ENCODE measurements around the gene HIPK2. TPM values are rescaled to one million over a fixed set of nuclear protein-coding genes. Genes with fewer than 3 reads are reported as not detected.

Gene HIPK2
- total and polyA plus RNA-seq, 2 donors (not counting 3 experiments of a cell fraction or from before 2014, with no cell fraction given) = 9.0 to 43.8 TPM

DNA sequence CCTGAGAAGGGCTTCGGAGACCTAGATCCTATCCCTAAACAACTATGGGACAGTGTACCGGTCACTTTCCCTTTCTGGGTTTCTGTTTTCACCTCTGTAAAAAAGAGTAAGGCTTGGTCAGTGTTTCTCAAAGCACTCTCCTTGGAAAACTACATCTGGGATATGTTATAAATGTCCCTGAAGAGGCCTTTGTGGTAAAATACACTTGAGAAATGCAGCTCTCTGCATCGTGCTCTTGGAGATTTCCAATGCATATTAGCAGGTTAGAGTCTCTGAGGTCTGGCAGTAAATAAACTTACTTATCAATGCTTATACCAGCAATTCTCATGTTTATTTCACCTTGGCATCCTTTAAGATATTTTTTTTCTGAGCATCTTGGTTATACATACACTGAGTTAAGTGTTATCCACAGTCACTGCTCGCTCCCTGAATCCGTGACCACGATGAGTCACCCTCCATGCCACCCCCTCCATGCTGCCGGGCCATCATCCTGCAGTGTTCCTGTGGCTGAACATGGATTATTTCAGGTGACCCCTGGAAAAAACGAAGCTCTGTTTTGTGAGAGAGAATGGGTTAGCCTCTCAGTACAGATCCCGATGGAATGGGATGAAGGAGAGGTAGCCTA is 48.0 kb upstream of the HIPK2 start:
- dilution Hi-C loops (cut with MboI; ENCODE audit: extremely low pct_ligation_motif_present, low sequenced_read_pairs) = no loop called here
- DNase-seq (ENCODE audit: low read depth, low spot score) (no peak), FAIRE-seq (peak; percentile 57)
- Histone ChIP-seq H3K27me3 (ENCODE audit: control insufficient read depth in 2 of 2, insufficient read depth in 2 of 2, low read length in 2 of 2) (peaks cover 6 to 19% of the 10 kb centered on the region in 2 experiments), H4K20me1 (replicated peaks; ENCODE audit: control insufficient read depth, extremely low read depth, insufficient read depth, low read length) (no peaks in the 10 kb centered on the region), H3K27ac (ENCODE audit: insufficient read depth, low read depth, low read length) (no peak overlapping the region), H3K79me2 (ENCODE audit: control insufficient read depth, insufficient read depth, low read length) (no peaks in the 10 kb centered on the region), H3K36me3 (ENCODE audit: control insufficient read depth in 2 of 2, extremely low read depth in 1 of 2, insufficient read depth in 2 of 2, low read length in 2 of 2) (no peaks in the 10 kb centered on the region), H3K9me1 (replicated peaks; ENCODE audit: control insufficient read depth, extremely low read depth, insufficient read depth, low read length) (no peaks in the 10 kb centered on the region), H3K4me1 (ENCODE audit: control insufficient read depth, extremely low read depth, insufficient read depth, low read length) (peaks cover 12% of the 10 kb centered on the region), H3K9me3 (replicated peaks; ENCODE audit: control insufficient read depth, insufficient read depth, low read length) (no peaks in the 10 kb centered on the region), H3K9ac (replicated peaks; ENCODE audit: extremely low read depth, insufficient read depth, low read length) (no peak overlapping the region), H2AFZ (ENCODE audit: low read depth, low read length) (no peak overlapping the region), H3K4me3 (replicated peaks in 1 of 3; ENCODE audit: insufficient read depth in 1 of 3, low read depth in 1 of 3, low read length in 3 of 3) (no peak overlapping the region), H3K4me2 (ENCODE audit: insufficient read depth, low read length) (no peak overlapping the region)
- peak; percentile 28 for TF ChIP-seq JUN (IDR thresholded peaks at IDR 0.05; ENCODE audit: borderline replicate concordance, insufficient read depth, insufficient read length, low read depth)
- TF ChIP-seq POLR2A (IDR thresholded peaks at IDR 0.05; ENCODE audit: low read depth, low read length) = no peak
- CTCF ChIA-PET = interaction anchor here (1.0 kb wide), 1 partner anchor 180 kb away, joined by 3 read pairs; no protein-coding TSS in a partner anchor
- intact Hi-C loops (cut with micrococcal nuclease) = loop anchor here (2.0 kb wide), 1 partner anchor 179 kb away; no protein-coding TSS in a partner anchor
- POLR2A ChIA-PET = no interaction called here
- no TSS peak for BruUV-seq (replicated peaks)

DNA sequence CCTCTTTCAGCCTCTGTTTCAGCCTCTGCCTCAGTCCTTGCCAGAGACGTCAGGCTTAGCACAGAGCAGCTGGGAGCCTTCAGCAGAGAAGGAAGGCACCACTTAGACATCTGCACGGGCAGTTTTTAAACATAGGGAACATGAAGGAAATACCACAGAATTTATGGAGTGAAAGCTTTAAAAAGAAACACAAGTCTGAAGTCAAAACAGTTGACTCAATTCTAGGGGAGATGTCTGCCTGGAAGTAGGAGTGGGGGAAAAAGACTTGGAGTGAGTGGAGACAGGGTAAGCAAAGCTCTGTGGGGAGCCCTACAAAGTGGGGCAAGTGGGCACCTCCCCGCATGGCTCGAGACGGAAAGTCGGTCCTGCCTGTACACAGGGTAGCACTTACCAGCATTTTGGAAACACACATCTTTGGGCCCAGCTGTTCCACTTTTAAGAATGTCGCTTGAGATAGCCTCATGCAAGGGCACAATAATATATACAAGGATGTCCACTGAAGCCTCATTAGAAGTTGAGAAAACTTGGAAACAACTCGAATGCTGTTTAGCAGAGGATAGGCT is 46.2 kb upstream of the HIPK2 start:
- H3K4me3 ChIP-seq (replicated peaks in 1 of 3; ENCODE audit: insufficient read depth in 1 of 3, low read depth in 1 of 3, low read length in 3 of 3) = no peak overlapping the region
- no TSS peak for BruUV-seq (replicated peaks)
- ChIA-PET POLR2A (no interaction called here), CTCF (no interaction called here)
- TF ChIP-seq, protein P1, sequence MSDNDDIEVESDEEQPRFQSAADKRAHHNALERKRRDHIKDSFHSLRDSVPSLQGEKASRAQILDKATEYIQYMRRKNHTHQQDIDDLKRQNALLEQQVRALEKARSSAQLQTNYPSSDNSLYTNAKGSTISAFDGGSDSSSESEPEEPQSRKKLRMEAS (IDR thresholded peaks at IDR 0.05; ENCODE audit: insufficient read depth, insufficient read length) = no peak
- TF ChIP-seq POLR2AphosphoS5 (IDR thresholded peaks at IDR 0.05; ENCODE audit: insufficient read depth, low read depth, low read length) (no peak), EZH2 (IDR thresholded peaks at IDR 0.05; ENCODE audit: borderline replicate concordance, low read depth, low read length, severe bottlenecking) (no peak), MYC (IDR thresholded peaks at IDR 0.05; ENCODE audit: low read depth, low read length) (no peak), POLR2A (IDR thresholded peaks at IDR 0.05; ENCODE audit: low read depth, low read length) (no peak), JUN (IDR thresholded peaks at IDR 0.05; ENCODE audit: borderline replicate concordance, insufficient read depth, insufficient read length, low read depth) (no peak), GATA2 (IDR thresholded peaks at IDR 0.05; ENCODE audit: insufficient read depth, insufficient read length, low read depth, low read length) (no peak), FOS (IDR thresholded peaks at IDR 0.05; ENCODE audit: borderline replicate concordance, insufficient read depth, low read length) (no peak)
- TF ChIP-seq, protein P2, sequence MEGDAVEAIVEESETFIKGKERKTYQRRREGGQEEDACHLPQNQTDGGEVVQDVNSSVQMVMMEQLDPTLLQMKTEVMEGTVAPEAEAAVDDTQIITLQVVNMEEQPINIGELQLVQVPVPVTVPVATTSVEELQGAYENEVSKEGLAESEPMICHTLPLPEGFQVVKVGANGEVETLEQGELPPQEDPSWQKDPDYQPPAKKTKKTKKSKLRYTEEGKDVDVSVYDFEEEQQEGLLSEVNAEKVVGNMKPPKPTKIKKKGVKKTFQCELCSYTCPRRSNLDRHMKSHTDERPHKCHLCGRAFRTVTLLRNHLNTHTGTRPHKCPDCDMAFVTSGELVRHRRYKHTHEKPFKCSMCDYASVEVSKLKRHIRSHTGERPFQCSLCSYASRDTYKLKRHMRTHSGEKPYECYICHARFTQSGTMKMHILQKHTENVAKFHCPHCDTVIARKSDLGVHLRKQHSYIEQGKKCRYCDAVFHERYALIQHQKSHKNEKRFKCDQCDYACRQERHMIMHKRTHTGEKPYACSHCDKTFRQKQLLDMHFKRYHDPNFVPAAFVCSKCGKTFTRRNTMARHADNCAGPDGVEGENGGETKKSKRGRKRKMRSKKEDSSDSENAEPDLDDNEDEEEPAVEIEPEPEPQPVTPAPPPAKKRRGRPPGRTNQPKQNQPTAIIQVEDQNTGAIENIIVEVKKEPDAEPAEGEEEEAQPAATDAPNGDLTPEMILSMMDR (IDR thresholded peaks at IDR 0.05; ENCODE audit: extremely low read depth in 1 of 2, insufficient read depth in 1 of 2, low read depth in 1 of 2, low read length in 2 of 2) = no peak
- no peaks in the 10 kb centered on the region for H3K79me2 ChIP-seq (ENCODE audit: control insufficient read depth, insufficient read depth, low read length)
- dilution Hi-C loops (cut with MboI; ENCODE audit: extremely low pct_ligation_motif_present, low sequenced_read_pairs) (no loop called here), intact Hi-C loops (cut with micrococcal nuclease) (no loop called here)
- no peak for FAIRE-seq
- no peak overlapping the region for H3K27ac ChIP-seq (ENCODE audit: insufficient read depth, low read depth, low read length)
- no peaks in the 10 kb centered on the region for H4K20me1 ChIP-seq (replicated peaks; ENCODE audit: control insufficient read depth, extremely low read depth, insufficient read depth, low read length)
- no peak for DNase-seq (ENCODE audit: low read depth, low spot score)
- no peaks in the 10 kb centered on the region for H3K9me3 ChIP-seq (replicated peaks; ENCODE audit: control insufficient read depth, insufficient read depth, low read length)
- H3K9me1 ChIP-seq (replicated peaks; ENCODE audit: control insufficient read depth, extremely low read depth, insufficient read depth, low read length) = no peaks in the 10 kb centered on the region
- H2AFZ ChIP-seq (ENCODE audit: low read depth, low read length) = no peak overlapping the region
- H3K4me1 ChIP-seq (ENCODE audit: control insufficient read depth, extremely low read depth, insufficient read depth, low read length) = peaks cover 5% of the 10 kb centered on the region
- peaks cover 6 to 19% of the 10 kb centered on the region in 2 experiments for H3K27me3 ChIP-seq (ENCODE audit: control insufficient read depth in 2 of 2, insufficient read depth in 2 of 2, low read length in 2 of 2)
- no peak overlapping the region for H3K9ac ChIP-seq (replicated peaks; ENCODE audit: extremely low read depth, insufficient read depth, low read length)
- no peak overlapping the region for H3K4me2 ChIP-seq (ENCODE audit: insufficient read depth, low read length)
- H3K36me3 ChIP-seq (ENCODE audit: control insufficient read depth in 2 of 2, extremely low read depth in 1 of 2, insufficient read depth in 2 of 2, low read length in 2 of 2) = no peaks in the 10 kb centered on the region

Measured in endothelial cell of umbilical vein (primary cell).